T47D (cell line): ENCODE results near the gene CEP112.
A peak's percentile ranks its signal among the peaks of the same experiment; 100 is the strongest.

Experiments
- DNase-seq, 2 experiments: peaks; one replicate each; pipeline versions ENCODE4 v3.0.0 to v3.0.0-alpha.2; 2011 to 2012; ENCODE audit warnings: low read depth in 1 of 2, low spot score in 1 of 2
- JUND ChIP-seq: IDR thresholded peaks from 2 replicates; pipeline ENCODE4 v1.6.1; 2012; ENCODE audit warnings: low read depth
- in situ Hi-C: cut with HindIII; loops from 2 replicates; pipeline ENCODE4 v1.10.0; 2016; ENCODE audit warnings: low sequenced_read_pairs, low pct_unique_long_range_greater_than_20kb

CEP112 gene

GRCh38 chr17:65627891-65628643, 563.9 kb downstream of the CEP112 start:
- peak; percentile 53; the same call in 1 of the 2 replicates for TF ChIP-seq JUND
- in situ Hi-C loops, result no loop called here
- peak; percentile 32 to 89 for DNase-seq

DNA sequence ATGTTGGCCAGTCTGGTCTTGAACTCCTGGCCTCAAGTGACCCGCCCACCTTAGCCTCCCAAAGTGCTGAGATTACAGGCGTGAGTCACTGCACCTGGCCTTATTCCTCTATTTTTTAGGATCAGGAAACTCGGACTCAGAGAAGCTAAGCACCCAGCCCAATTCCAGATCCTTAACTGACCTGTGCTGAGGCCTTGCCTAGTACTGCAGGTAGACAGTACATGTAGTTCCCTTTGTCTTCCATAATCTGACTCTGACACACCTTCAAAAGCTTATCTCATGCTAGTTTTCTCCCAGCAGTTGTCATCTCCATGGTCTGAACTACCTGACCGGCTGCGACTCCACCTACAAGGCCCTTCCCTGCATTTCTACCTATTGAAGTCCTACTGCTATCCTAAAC, 564.8 kb downstream of the CEP112 start:
- no peak for TF ChIP-seq JUND
- in situ Hi-C loops, result no loop called here
- DNase-seq, result no peak

GRCh38 chr17:65626451-65626850, 565.5 kb downstream of the CEP112 start:
- TF ChIP-seq JUND, result no peak
- no peak for DNase-seq
- in situ Hi-C loops, result no loop called here

DNA sequence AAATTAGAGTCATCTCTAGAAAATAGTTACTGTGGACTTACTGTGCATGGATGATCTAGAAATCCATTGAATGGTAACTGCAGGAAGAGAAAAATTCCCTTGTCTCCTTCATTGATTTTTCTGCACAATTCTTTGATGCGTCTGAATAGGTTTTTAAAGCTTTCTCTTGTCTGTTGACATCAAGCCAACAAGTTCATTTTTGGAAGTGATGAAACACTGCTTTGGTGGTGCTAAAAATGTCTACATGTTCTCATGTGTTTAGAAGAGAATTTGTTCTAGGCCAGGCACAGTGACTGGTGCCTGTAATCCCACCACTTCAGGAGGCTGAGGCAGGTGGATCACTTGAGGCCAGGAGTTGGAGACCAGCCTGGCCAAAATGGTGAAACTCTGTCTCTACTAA, 573.4 kb downstream of the CEP112 start:
- no peak for DNase-seq
- in situ Hi-C loops, result no loop called here
- no peak for TF ChIP-seq JUND

DNA sequence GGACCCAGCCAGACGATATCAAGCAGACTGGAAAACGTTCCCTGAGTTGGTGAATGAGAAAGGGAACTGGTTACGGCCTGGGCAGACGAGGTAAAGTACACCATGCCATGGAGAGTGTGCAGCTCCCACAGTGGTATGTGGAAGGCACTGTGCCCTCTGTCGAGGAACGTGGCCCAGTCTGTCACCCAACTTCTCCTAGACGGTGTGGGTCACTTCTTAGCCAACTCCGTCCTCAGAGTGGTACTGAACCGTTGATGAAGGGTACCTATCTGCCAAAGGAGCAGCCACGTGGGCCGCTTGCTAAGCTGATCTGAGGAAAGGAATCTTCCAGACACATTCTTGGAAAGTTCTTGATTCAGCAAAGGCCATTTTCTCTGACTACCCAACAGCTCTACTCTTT, 574.4 kb downstream of the CEP112 start:
- in situ Hi-C loops, result no loop called here
- DNase-seq, result no peak
- no peak for TF ChIP-seq JUND

- DNase-seq, result peak in 1 of 2 experiments; percentile 64
- in situ Hi-C loops, result no loop called here
Observed at GRCh38 chr17:65609749-65610148, 582.2 kb downstream of the CEP112 start.

GRCh38 chr17:65609286-65609685, 582.6 kb downstream of the CEP112 start:
- no peak for DNase-seq
- in situ Hi-C loops, result no loop called here
- TF ChIP-seq JUND, result no peak

More at GRCh38 chr17:65609749-65610148, 582.2 kb downstream of the CEP112 start:
- TF ChIP-seq JUND, result no peak

GRCh38 chr17:65604070-65604469, 587.9 kb downstream of the CEP112 start:
- in situ Hi-C loops, result no loop called here
- DNase-seq, result no peak
- TF ChIP-seq JUND, result no peak

DNA sequence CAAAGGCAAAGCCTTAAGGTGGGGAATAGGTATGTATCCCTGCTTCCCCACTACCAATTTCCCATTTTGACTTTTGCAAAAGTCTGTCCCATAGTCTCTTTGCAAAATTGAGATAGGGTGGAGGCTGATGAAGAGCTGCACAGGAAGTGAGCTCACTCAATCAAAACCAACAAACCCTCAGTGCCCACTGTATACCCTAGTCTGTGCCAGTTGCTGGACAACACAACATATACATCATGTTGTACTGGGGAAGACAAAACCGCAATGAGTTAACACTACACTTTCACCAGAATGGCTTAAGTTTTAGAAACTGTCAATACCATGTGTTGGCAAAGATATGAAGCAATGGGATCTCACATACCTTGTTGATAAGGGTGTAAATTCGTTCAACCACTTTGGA, 590.1 kb downstream of the CEP112 start:
- DNase-seq, result no peak

DNA sequence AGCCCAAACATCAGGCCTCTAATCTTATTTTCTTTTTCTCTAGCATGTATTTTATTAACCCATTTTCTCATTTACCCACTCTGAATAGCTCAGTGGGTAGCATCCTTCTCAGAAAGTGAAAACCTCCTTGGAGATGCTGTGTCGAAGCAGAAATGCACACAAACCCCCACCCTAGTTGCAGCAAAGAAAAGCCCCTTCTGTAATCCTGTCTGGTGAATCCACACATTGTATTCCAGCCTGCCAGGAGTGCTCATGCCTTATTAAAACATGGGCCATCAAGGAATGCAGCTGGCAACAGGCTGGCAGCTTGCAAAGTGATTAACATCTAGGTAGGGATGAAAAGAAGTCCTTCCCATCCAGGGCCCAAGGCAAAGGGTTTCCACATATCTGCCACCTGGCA, 590.8 kb downstream of the CEP112 start:
- in situ Hi-C loops, result no loop called here
- no peak for TF ChIP-seq JUND
- DNase-seq, result no peak

More for the DNA sequence above, 590.1 kb downstream of the CEP112 start:
- TF ChIP-seq JUND, result no peak
- in situ Hi-C loops, result no loop called here

DNA sequence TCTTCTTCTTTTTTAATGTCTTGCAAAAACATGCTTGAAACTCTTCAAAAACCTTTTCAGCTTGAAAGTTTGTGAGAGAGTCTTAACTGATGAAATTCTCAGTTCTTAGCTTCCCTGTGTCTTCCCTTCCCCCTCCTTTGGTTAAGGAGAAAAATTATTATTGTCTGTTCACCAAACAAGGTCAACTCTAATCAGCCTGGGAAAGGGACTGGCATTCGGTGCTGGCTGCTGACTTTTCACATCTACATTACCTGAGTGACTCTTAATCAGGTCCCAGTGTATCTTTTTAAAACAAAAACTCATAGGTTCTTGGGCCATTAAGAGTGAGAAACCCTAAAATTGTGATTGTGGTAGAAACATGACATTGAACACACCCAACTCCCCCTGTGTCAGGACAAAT, 591.4 kb downstream of the CEP112 start:
- in situ Hi-C loops, result no loop called here
- TF ChIP-seq JUND, result no peak
- DNase-seq, result no peak

DNA sequence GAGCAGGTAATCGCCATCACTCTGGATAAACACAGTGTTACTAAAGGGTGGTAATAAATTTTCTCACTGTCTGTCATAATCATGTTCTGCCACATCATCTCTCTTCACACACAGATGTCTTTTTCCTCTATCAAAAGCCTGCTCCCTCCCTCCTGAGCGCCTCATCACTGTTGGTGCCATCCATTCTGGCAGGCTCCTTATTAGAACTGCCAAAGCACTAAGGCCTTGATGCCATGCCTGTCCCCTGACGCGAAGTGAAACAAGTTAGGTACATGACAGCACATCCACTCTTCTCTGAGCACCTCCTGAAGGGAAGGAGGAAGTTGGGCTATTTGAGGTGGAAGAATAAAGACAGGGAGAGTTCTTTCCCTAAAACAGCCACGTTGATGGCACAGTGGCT, 592.3 kb downstream of the CEP112 start:
- in situ Hi-C loops, result no loop called here
- DNase-seq, result no peak
- no peak for TF ChIP-seq JUND

GRCh38 chr17:65598746-65599145, 593.2 kb downstream of the CEP112 start:
- TF ChIP-seq JUND, result no peak
- no peak for DNase-seq
- in situ Hi-C loops, result no loop called here
